ENCODE measurements around the gene LYPD1. TPM values are rescaled to one million over a fixed set of nuclear protein-coding genes. Genes with fewer than 3 reads are reported as not detected.

LYPD1 gene
- total RNA-seq, 1 experiment from 2014 or later: 5.1 TPM

GRCh38 chr2:132620115-132620514 is 49.9 kb downstream of the LYPD1 start:
- H3K4me2 ChIP-seq: no peak overlapping the region
- H3K27me3 ChIP-seq (ENCODE audit: insufficient read depth, low read depth): no peaks in the 10 kb centered on the region
- peaks cover 3% of the 10 kb centered on the region for H4K20me1 ChIP-seq (ENCODE audit: insufficient read depth)
- H3K9me2 ChIP-seq (ENCODE audit: insufficient read depth): no peaks in the 10 kb centered on the region
- ChIA-PET POLR2A (ENCODE audit: unreplicated experiment) (no interaction called here), CTCF (no interaction called here)
- no peak overlapping the region for H3K27ac ChIP-seq
- intact Hi-C loops (cut with micrococcal nuclease; ENCODE audit: unreplicated experiment): no loop called here
- H3K4me1 ChIP-seq (replicated peaks; ENCODE audit: insufficient read depth): no peaks in the 10 kb centered on the region
- H3K36me3 ChIP-seq (ENCODE audit: low read depth): no peaks in the 10 kb centered on the region
- TF ChIP-seq CTCF (conservative IDR thresholded peaks at IDR 0.05) (no peak), EZH2 (IDR thresholded peaks at IDR 0.05; ENCODE audit: low read depth) (no peak)
- H3F3A ChIP-seq (ENCODE audit: insufficient read depth, low read depth): no peaks in the 10 kb centered on the region
- no TSS peak for BruUV-seq (replicated peaks)
- H2AFZ ChIP-seq: no peak overlapping the region
- H3K9me3 ChIP-seq (ENCODE audit: insufficient read depth, low read depth): no peaks in the 10 kb centered on the region
- no peak overlapping the region for H3K4me3 ChIP-seq
- H3K79me2 ChIP-seq (ENCODE audit: low read depth): peaks cover 20% of the 10 kb centered on the region; the same call in 1 of the 2 replicates
- no peak for DNase-seq

GRCh38 chr2:132618734-132619133 is 51.3 kb downstream of the LYPD1 start:
- no peak overlapping the region for H3K27ac ChIP-seq
- ChIA-PET POLR2A (ENCODE audit: unreplicated experiment) (no interaction called here), CTCF (no interaction called here)
- H3F3A ChIP-seq (ENCODE audit: insufficient read depth, low read depth): no peaks in the 10 kb centered on the region
- DNase-seq: no peak
- no peaks in the 10 kb centered on the region for H3K4me1 ChIP-seq (replicated peaks; ENCODE audit: insufficient read depth)
- peaks cover 3% of the 10 kb centered on the region for H4K20me1 ChIP-seq (ENCODE audit: insufficient read depth)
- no peaks in the 10 kb centered on the region for H3K36me3 ChIP-seq (ENCODE audit: low read depth)
- H3K9me3 ChIP-seq (ENCODE audit: insufficient read depth, low read depth): no peaks in the 10 kb centered on the region
- H3K9me2 ChIP-seq (ENCODE audit: insufficient read depth): no peaks in the 10 kb centered on the region
- peaks cover 20% of the 10 kb centered on the region; the same call in 1 of the 2 replicates for H3K79me2 ChIP-seq (ENCODE audit: low read depth)
- intact Hi-C loops (cut with micrococcal nuclease; ENCODE audit: unreplicated experiment): no loop called here
- H3K27me3 ChIP-seq (ENCODE audit: insufficient read depth, low read depth): no peaks in the 10 kb centered on the region
- no peak overlapping the region for H3K4me3 ChIP-seq
- TF ChIP-seq CTCF (conservative IDR thresholded peaks at IDR 0.05) (no peak), EZH2 (IDR thresholded peaks at IDR 0.05; ENCODE audit: low read depth) (no peak)
- no peak overlapping the region for H3K4me2 ChIP-seq
- no TSS peak for BruUV-seq (replicated peaks)
- H2AFZ ChIP-seq: no peak overlapping the region

GRCh38 chr2:132617989-132618388 is 52.0 kb downstream of the LYPD1 start:
- H4K20me1 ChIP-seq (ENCODE audit: insufficient read depth): peaks cover 3% of the 10 kb centered on the region
- H3K4me1 ChIP-seq (replicated peaks; ENCODE audit: insufficient read depth): no peaks in the 10 kb centered on the region
- no peak overlapping the region for H2AFZ ChIP-seq
- no peak overlapping the region for H3K27ac ChIP-seq
- no peaks in the 10 kb centered on the region for H3K36me3 ChIP-seq (ENCODE audit: low read depth)
- no peak overlapping the region for H3K4me2 ChIP-seq
- no peaks in the 10 kb centered on the region for H3K9me2 ChIP-seq (ENCODE audit: insufficient read depth)
- ChIA-PET CTCF (no interaction called here), POLR2A (ENCODE audit: unreplicated experiment) (no interaction called here)
- no peaks in the 10 kb centered on the region for H3K27me3 ChIP-seq (ENCODE audit: insufficient read depth, low read depth)
- H3K9me3 ChIP-seq (ENCODE audit: insufficient read depth, low read depth): no peaks in the 10 kb centered on the region
- no peaks in the 10 kb centered on the region for H3F3A ChIP-seq (ENCODE audit: insufficient read depth, low read depth)
- DNase-seq: no peak
- no peak for TF ChIP-seq CTCF (conservative IDR thresholded peaks at IDR 0.05)
- no peak for TF ChIP-seq EZH2 (IDR thresholded peaks at IDR 0.05; ENCODE audit: low read depth)
- no peak overlapping the region for H3K4me3 ChIP-seq
- no TSS peak for BruUV-seq (replicated peaks)
- H3K79me2 ChIP-seq (ENCODE audit: low read depth): peaks cover 20% of the 10 kb centered on the region; the same call in 1 of the 2 replicates
- intact Hi-C loops (cut with micrococcal nuclease; ENCODE audit: unreplicated experiment): no loop called here

Data from PC-9 (cell line).